IPS-18c (cell line): ENCODE results near the gene ACOXL.

Experiments
- H3K4me3 ChIP-seq: 2 replicates; pipeline ENCODE4 v1.7.0; 2013; ENCODE audit warnings: low read depth, mild to moderate bottlenecking, low read length, moderate library complexity; ENCODE audit not compliant: insufficient read depth
- H3K9me3 ChIP-seq: one replicate; pipeline ENCODE4 v1.6.1; 2013; ENCODE audit warnings: mild to moderate bottlenecking, low read length, moderate library complexity; ENCODE audit not compliant: control insufficient read depth, insufficient read depth

Gene ACOXL

DNA sequence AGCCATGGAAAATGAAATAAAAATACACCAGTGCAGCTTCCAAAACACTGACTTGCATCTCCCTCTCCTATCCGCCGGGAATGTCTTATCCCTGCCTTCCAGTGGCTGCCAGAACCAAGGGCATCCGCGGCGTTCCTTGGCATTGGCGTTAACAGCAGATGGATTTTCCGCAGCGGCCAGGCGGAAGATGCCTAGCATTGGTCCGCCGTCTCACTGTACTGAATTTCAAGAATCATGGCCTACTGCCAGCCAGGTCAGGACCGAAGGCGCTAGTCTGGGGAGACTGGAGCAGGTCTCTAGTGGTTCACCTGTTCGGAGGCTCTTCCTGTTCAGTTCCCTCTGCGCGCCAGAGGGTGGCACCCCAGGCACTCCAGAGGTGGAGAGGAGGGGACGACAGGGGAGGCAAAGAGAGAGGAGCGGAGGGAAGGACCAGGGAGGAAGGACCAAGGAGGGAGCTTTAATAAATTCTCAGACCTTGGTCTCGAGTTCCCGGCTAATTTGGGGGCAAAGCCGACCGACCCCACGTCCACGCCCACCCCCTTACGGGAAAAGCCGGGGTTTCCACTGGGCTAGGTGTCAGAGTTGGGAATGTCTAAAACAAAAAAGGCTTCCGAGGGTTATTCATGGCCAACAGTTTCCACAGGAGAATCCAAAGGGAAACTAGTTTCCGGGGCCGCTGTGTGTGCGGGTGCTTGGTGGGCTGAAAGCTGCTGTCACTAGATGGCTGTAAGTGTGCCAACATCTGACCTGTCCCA lies 384.6 kb downstream of the ACOXL start:
- Histone ChIP-seq H3K4me3 (peak overlapping the region; percentile 60), H3K9me3 (peaks cover 4% of the 10 kb centered on the region)

DNA sequence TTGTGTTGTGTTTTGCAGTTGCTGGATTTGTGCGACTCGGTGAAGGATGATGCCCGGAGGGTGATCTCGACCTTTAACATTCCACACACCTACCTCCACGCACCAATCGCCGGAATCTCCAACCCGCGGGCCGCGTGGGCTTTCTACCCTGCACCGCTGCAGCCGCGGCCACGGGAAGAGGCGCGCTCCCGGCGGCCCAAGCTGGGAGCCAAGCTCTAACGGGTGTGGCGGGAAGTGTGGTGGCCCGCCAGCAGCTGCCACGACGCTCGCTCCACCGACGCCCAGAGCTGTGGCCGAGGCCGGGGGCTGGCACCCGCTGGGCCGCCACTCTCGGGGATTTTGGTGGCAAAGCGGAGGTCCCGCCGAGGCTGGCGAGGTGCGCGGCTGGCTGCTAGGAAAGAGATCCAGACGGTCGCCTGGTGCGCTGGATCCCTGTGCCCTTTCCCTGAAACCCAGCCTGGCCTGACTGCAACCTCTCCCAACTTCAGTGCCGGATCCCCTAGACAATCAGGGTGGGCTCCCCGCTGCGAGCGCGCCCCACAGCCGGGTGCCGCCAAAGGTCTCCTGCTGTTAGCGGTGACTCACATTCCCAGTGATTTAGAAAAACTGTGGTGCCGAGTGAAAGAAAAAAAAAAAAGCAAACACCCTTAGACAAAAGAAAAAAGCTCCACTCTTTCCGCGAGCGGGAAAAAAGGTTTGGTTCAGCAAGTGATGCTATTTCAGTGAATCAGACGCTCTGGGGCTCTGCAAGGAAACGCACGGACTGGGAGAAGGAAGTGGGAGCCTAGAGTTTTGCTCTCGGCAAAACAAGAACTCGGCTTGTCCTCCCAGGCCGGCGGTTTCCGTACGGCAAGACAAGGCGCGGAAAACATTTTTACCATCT lies 385.5 kb downstream of the ACOXL start:
- Histone ChIP-seq H3K4me3 (peak overlapping the region; percentile 60), H3K9me3 (peaks cover 2% of the 10 kb centered on the region)

GRCh38 chr2:111118481-111118980 lies 386.2 kb downstream of the ACOXL start:
- H3K4me3 ChIP-seq = peak overlapping the region; percentile 60
- H3K9me3 ChIP-seq = peaks cover 2% of the 10 kb centered on the region

DNA sequence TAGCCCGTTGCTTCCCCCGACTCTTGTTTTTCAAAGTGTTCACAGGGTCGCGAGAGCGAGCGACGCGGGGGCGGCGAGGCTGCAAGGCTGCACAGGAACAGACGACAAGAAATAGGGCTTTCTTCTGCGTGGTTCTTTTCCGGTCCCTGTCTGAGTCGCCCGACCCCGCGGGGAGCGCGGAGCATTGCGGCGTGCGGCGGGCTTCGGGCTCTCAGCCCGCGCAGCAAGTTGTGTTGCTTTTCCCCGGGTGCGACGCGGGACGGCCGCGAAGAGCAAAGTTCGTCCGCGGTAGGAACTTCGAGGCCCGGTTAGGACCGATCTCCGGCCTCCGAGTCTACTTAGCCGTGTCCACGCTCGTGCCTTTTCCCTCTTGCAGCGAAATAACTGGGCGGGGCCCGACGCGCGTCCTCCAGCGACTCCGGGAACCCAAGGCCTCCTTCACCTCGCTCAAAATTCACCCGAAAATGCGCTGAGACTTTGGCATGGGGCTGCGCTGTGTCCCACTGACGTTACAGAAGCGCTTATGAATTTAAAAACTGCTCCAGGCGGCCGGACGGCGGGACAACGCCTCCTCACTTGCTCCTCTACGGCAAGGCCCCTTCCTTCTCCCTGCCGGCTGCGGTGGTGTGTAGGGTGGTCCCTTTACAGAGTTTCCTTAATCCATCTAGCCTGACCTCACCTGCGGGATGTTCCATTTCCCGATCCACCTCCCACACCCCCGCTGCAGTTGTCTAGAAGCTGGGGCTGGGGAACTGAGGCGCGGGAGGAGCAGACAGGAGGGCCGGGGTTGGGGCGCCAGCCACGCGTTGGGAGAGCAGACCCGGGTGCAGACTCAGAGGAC lies 386.8 kb downstream of the ACOXL start:
- Histone ChIP-seq H3K9me3 (peaks cover 2% of the 10 kb centered on the region), H3K4me3 (peak overlapping the region; percentile 60)

GRCh38 chr2:111119822-111120252 lies 387.5 kb downstream of the ACOXL start:
- Histone ChIP-seq H3K4me3 (peak overlapping the region; percentile 60), H3K9me3 (peaks cover 2% of the 10 kb centered on the region)

DNA sequence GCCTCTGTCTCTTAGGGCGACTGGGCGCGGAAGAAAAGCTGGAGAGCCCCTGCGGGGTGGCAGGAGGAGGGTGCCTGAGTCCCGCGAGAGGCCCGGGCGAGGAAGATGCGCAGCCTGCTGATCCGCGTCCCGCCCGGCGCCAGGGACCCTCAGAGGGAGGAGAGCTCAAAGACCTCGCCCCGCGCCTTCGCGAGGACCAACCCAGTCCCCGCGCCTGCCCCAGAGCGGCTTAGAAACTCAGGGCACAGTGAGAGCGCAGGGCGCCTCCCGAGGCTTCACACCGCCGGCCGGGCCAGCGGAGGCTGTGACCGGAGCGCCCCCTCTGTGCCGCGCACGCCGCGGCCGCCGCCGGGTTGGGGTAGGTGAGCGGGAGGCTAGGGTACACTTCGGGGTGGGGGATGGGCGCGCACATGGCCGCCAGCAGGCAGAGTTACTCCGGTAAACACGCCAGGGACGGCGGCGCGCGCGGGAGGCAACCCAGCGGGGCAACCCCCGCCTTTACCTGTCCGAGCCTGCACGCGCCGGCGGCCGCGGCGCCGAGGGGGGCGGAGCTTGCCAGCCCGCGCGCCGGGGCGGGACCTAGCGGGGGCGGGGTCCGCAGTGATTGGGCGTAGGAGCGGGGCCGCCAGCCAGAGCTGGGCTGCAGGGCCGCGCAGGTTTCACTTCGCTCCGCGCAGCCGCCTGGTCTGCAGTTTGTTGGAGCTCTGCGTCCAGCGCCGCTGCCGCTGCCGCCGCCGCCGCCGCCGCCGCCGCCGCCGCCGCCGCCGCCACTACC lies 388.1 kb downstream of the ACOXL start, which contains the start of gene BCL2L11:
Gene BCL2L11 (plus strand): TSS at position 662 of the 775 bp plus-strand sequence. CDS start 2,832 bp downstream, outside the sequence.
- peaks cover 2% of the 10 kb centered on the region for H3K9me3 ChIP-seq
- H3K4me3 ChIP-seq = peak within 1 kb of the TSS; percentile 82

DNA sequence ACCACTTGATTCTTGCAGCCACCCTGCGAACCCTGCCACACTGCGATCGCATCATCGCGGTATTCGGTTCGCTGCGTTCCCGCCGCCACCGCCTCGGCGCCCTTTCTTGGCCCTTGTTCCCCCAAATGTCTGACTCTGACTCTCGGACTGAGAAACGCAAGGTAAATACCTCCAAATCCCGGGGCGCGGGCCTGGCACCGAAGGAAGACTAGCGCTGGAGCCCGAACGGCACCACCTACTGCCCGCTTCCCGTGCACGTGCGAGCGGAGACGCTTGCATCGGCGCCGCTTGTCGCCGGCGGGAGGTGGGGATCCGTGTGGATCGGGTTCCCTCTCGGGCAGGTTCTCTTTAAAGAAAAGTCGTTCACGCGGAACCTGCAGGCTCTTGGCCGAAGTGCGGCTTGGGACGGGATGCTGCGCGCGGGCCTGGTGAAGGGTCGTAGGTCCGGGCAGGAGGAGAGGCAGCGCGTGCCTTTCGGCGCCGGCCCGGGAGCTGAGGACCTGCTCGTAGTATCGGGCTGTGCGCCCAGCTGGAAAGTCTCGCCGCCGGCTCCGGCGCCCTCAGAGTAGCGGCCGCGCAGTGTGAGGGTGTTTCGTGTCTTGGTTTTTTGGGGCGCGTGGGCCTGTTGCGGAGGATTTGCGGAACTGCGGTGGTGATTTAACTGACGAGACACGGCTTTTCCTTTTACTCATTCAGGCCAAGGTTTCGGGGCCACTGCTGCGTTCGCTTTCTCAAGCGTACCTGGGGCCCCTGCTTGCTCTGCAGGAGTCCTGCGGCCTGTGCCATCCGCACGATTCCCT lies 388.9 kb downstream of the ACOXL start:
- peak overlapping the region; percentile 82 for H3K4me3 ChIP-seq
- peaks cover 2% of the 10 kb centered on the region for H3K9me3 ChIP-seq

GRCh38 chr2:111121828-111122630 lies 389.7 kb downstream of the ACOXL start:
- peaks cover 2% of the 10 kb centered on the region for H3K9me3 ChIP-seq
- H3K4me3 ChIP-seq = peak overlapping the region; percentile 82

DNA sequence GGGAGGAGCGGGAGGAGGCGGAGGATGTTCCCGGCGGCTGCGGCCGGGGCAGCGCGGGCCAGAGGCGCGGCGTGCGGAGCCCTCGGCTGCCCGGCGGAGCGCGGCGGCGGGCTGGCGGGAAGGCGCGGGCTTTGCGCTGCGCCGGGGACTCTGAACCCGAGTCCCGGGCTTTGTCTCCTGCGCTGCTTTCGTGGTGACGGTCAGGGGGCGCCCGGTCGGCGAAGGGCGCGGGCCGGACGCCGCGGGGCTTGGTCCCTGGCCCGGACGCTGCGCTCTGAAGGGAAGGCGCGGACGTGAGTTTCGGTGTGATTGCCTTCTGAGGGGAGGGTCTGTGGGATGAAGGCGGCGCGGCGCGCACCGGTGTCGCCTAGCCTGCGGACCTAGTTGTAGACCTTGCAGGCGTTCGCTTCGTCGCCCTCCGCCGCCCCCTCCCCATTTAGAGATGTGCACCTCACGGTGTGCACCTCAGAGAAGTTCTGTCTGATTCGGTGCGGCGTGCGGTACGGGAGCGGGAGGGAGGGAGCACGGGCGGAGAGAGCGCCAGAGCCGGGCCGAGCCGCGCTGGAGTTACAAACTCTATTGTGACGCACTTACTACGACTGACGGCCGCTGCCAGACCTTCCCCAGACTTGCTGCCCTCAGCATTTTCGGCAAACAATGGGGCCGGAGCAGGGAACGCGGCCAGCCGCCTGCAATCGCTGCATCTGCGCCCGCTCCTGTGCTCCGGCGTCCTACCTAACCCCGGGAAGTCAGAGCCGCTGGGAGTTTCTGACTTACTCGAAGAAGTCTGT lies 390.5 kb downstream of the ACOXL start:
- Histone ChIP-seq H3K9me3 (peaks cover 2% of the 10 kb centered on the region), H3K4me3 (peak overlapping the region; percentile 88)

DNA sequence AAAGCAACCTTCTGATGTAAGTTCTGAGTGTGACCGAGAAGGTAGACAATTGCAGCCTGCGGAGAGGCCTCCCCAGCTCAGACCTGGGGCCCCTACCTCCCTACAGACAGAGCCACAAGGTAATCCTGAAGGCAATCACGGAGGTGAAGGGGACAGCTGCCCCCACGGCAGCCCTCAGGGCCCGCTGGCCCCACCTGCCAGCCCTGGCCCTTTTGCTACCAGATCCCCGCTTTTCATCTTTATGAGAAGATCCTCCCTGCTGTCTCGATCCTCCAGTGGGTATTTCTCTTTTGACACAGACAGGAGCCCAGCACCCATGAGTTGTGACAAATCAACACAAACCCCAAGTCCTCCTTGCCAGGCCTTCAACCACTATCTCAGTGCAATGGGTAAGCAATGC lies 391.4 kb downstream of the ACOXL start:
- H3K9me3 ChIP-seq = peaks cover 2% of the 10 kb centered on the region
- no peak overlapping the region for H3K4me3 ChIP-seq

- H3K4me3 ChIP-seq = no peak overlapping the region
- H3K9me3 ChIP-seq = no peaks in the 10 kb centered on the region
These were observed 394.2 kb downstream of the ACOXL start for GRCh38 chr2:111126581-111126980.

- Histone ChIP-seq H3K9me3 (no peaks in the 10 kb centered on the region), H3K4me3 (no peak overlapping the region)
These were observed 395.0 kb downstream of the ACOXL start for GRCh38 chr2:111127351-111127750.

DNA sequence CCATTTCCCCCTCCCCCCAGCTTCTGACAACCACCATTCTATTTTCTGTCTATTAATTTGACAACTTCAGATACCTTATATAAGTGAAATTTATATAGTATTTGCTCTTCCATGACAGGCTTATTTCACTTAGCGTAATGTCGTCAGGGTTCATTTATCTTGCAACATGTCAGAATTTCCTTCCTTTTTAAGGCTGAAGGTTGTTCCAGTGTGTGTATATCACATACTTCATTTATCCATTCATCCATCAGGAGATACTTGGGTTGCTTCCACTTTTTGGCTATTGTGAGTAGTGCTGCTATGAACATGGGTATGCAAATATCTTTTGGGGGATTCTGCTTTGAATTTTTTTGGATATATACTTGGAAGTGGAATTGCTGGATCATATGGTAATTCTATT lies 395.7 kb downstream of the ACOXL start:
- no peaks in the 10 kb centered on the region for H3K9me3 ChIP-seq
- H3K4me3 ChIP-seq = no peak overlapping the region

GRCh38 chr2:111133603-111134002 lies 401.2 kb downstream of the ACOXL start:
- no peaks in the 10 kb centered on the region for H3K9me3 ChIP-seq
- H3K4me3 ChIP-seq = no peak overlapping the region
